Stimulated activated CD4-positive, alpha-beta T cell treated with anti-CD3 and anti-CD28 coated beads, Interleukin-4, amount 100 ng/mL, for 4 hours (primary cell): ENCODE measurements around the gene ALDH1L2.

Experiments
- DNase-seq, 2 experiments: peaks; one replicate each; pipeline ENCODE4 v3.0.0-alpha.2; 2020

ALDH1L2 gene

GRCh38 chr12:105083031-105083430 is 1.2 kb downstream of the ALDH1L2 start:
- no peak for DNase-seq

- no peak for DNase-seq
Observed at GRCh38 chr12:105078712-105079570, 5.3 kb downstream of the ALDH1L2 start.

- DNase-seq: no peak
Observed at GRCh38 chr12:105077435-105077834, 6.8 kb downstream of the ALDH1L2 start.

GRCh38 chr12:105076913-105077312 is 7.3 kb downstream of the ALDH1L2 start:
- DNase-seq: no peak

GRCh38 chr12:105076098-105076497 is 8.2 kb downstream of the ALDH1L2 start:
- DNase-seq: no peak

GRCh38 chr12:105072888-105073488 is 11.3 kb downstream of the ALDH1L2 start:
- no peak for DNase-seq

GRCh38 chr12:105071981-105072380 is 12.3 kb downstream of the ALDH1L2 start:
- no peak for DNase-seq

- DNase-seq: no peak
Observed at GRCh38 chr12:105069936-105070702, 14.1 kb downstream of the ALDH1L2 start.

- no peak for DNase-seq
Observed at GRCh38 chr12:105067511-105068031, 16.7 kb downstream of the ALDH1L2 start.

- no peak for DNase-seq
Observed at GRCh38 chr12:105064564-105065178, 19.6 kb downstream of the ALDH1L2 start.

GRCh38 chr12:105060715-105061378 is 23.4 kb downstream of the ALDH1L2 start:
- no peak for DNase-seq

- DNase-seq: no peak
Observed at GRCh38 chr12:105057174-105057573, 27.1 kb downstream of the ALDH1L2 start.

GRCh38 chr12:105053116-105053572 is 31.1 kb downstream of the ALDH1L2 start:
- DNase-seq: peak; percentile 64 to 69

GRCh38 chr12:105051981-105052380 is 32.3 kb downstream of the ALDH1L2 start:
- no peak for DNase-seq

GRCh38 chr12:105048315-105048714 is 35.9 kb downstream of the ALDH1L2 start:
- no peak for DNase-seq

GRCh38 chr12:105047308-105047707 is 37.0 kb downstream of the ALDH1L2 start:
- no peak for DNase-seq

- no peak for DNase-seq
Observed at GRCh38 chr12:105041186-105041585, 43.1 kb downstream of the ALDH1L2 start.

- DNase-seq: no peak
Observed at GRCh38 chr12:105040476-105040875, 43.8 kb downstream of the ALDH1L2 start.

GRCh38 chr12:105036937-105037649 is 47.2 kb downstream of the ALDH1L2 start:
- DNase-seq: no peak

- DNase-seq: no peak
Observed at GRCh38 chr12:105033851-105034250, 50.4 kb downstream of the ALDH1L2 start.

- DNase-seq: no peak
Observed at GRCh38 chr12:105032703-105033357, 51.4 kb downstream of the ALDH1L2 start.
